IMR-90 (cell line): ENCODE measurements around the gene ZDHHC19. TPM values are rescaled to one million over a fixed set of nuclear protein-coding genes. Genes with fewer than 3 reads are reported as not detected.

Experiments
- ATAC-seq: fragments of 200-7000 bp; cut with Tn5 transposase; 2 replicates; pipeline ENCODE4 v1.9.1; 2020; ENCODE audit warnings: low read depth, mild to moderate bottlenecking, moderate library complexity
- BruUV-seq: library from RNA; stranded (reverse); fragments of 400-500 nt; replicated peaks from 2 replicates; lab custom pipeline; 2021; lab: Mats Ljungman, UMichigan
- CTCF ChIA-PET: fragments of 300-600 bp; formaldehyde crosslinking; extraction: SDS; loops from one replicate; lab custom pipeline; 2021; ENCODE audit warnings: antibody characterized with exemption; lab: Yijun Ruan, JAX
- POLR2A ChIA-PET: fragments of 300-600 bp; sonication (Branson Sonifier 250); formaldehyde crosslinking; loops from one replicate; lab custom pipeline; 2022; ENCODE audit warnings: antibody characterized with exemption; ENCODE audit not compliant: unreplicated experiment; lab: Charles Lee
- DNase-seq: peaks from one replicate; pipeline ENCODE4 v3.0.0; 2013
- H2AFZ ChIP-seq: replicated peaks from 2 replicates; pipeline ENCODE3; 2013; ENCODE audit warnings: low read length, mild to moderate bottlenecking; ENCODE audit not compliant: poor library complexity
- H2AK5ac ChIP-seq: 2 replicates; pipeline ENCODE4 v1.6.1; 2013; ENCODE audit warnings: low read depth, low read length, inconsistent platforms
- H2AK9ac ChIP-seq: replicated peaks from 2 replicates; pipeline ENCODE3; 2013; ENCODE audit warnings: mild to moderate bottlenecking, low read depth, low read length, moderate library complexity; ENCODE audit not compliant: poor library complexity
- H2BK120ac ChIP-seq: 2 replicates; pipeline ENCODE4 v1.6.1; 2013; ENCODE audit warnings: low read depth, low read length, inconsistent platforms
- H2BK15ac ChIP-seq: 3 replicates; pipeline ENCODE4 v1.6.1; 2013; ENCODE audit warnings: low read depth, low read length, inconsistent platforms
- H2BK20ac ChIP-seq: 2 replicates; pipeline ENCODE4 v1.6.1; 2013; ENCODE audit warnings: low read depth, mild to moderate bottlenecking, inconsistent platforms, low read length, moderate library complexity
- H2BK5ac ChIP-seq: 2 replicates; pipeline ENCODE4 v1.6.1; 2013; ENCODE audit warnings: mild to moderate bottlenecking, low read depth, low read length, inconsistent platforms; ENCODE audit not compliant: poor library complexity, severe bottlenecking
- H3K14ac ChIP-seq: replicated peaks from 2 replicates; pipeline ENCODE4 v1.6.1; 2013; ENCODE audit warnings: low read depth, low read length, inconsistent platforms
- H3K18ac ChIP-seq: 2 replicates; pipeline ENCODE4 v1.6.1; 2013; ENCODE audit warnings: low read depth, low read length, control low read depth
- H3K23ac ChIP-seq: 2 replicates; pipeline ENCODE4 v1.6.1; 2013; ENCODE audit warnings: low read depth, low read length, inconsistent platforms
- H3K27ac ChIP-seq: 2 replicates; pipeline ENCODE4 v1.5.1; 2013; ENCODE audit warnings: mild to moderate bottlenecking, control low read depth, low read length; ENCODE audit not compliant: insufficient read depth
- H3K27me3 ChIP-seq: 2 replicates; pipeline ENCODE4 v1.6.1; 2013; ENCODE audit warnings: low read length; ENCODE audit not compliant: control insufficient read depth, insufficient read depth
- H3K36me3 ChIP-seq: 2 replicates; pipeline ENCODE4 v1.6.1; 2013; ENCODE audit warnings: low read length, mixed read lengths; ENCODE audit not compliant: control insufficient read depth, insufficient read depth
- H3K4ac ChIP-seq: 2 replicates; pipeline ENCODE4 v1.6.1; 2013; ENCODE audit warnings: low read depth, low read length, inconsistent platforms
- H3K4me1 ChIP-seq: 2 replicates; pipeline ENCODE4 v1.6.1; 2013; ENCODE audit warnings: low read length, mixed read lengths; ENCODE audit not compliant: control insufficient read depth, insufficient read depth
- H3K4me2 ChIP-seq: 2 replicates; pipeline ENCODE4 v1.6.1; 2013; ENCODE audit warnings: low read depth, mild to moderate bottlenecking, control low read depth, low read length, moderate library complexity
- H3K4me3 ChIP-seq: 2 replicates; pipeline ENCODE4 v1.5.1; 2013; ENCODE audit warnings: low read depth, mild to moderate bottlenecking, control low read depth, low read length, moderate library complexity; ENCODE audit not compliant: insufficient read depth
- H3K56ac ChIP-seq: 2 replicates; pipeline ENCODE4 v1.6.1; 2013; ENCODE audit warnings: low read length, inconsistent platforms; ENCODE audit not compliant: insufficient read depth; ENCODE audit errors: extremely low read depth
- H3K79me1 ChIP-seq, 2 experiments: 2 replicates each; pipeline ENCODE4 v1.6.1; 2013; ENCODE audit warnings: low read length in 2 of 2, inconsistent platforms in 1 of 2, low read depth in 1 of 2
- H3K9ac ChIP-seq: 2 replicates; pipeline ENCODE4 v1.6.1; 2013; ENCODE audit warnings: low read depth, low read length, control low read depth
- H3K9me1 ChIP-seq: 2 replicates; pipeline ENCODE4 v1.6.1; 2013; ENCODE audit warnings: low read length, inconsistent platforms; ENCODE audit not compliant: insufficient read depth
- H3K9me3 ChIP-seq: 2 replicates; pipeline ENCODE4 v1.6.1; 2013; ENCODE audit warnings: low read length; ENCODE audit not compliant: control insufficient read depth, insufficient read depth
- H4K20me1 ChIP-seq: 2 replicates; pipeline ENCODE4 v1.6.1; 2013; ENCODE audit warnings: low read length, inconsistent platforms; ENCODE audit not compliant: insufficient read depth
- H4K5ac ChIP-seq: 2 replicates; pipeline ENCODE4 v1.6.1; 2013; ENCODE audit warnings: mild to moderate bottlenecking, low read depth, low read length, control low read depth
- H4K8ac ChIP-seq, 2 experiments: 2 replicates each; pipeline ENCODE4 v1.6.1; 2013; ENCODE audit warnings: low read depth in 2 of 2, low read length in 2 of 2, control low read depth in 1 of 2, inconsistent platforms in 1 of 2
- H4K91ac ChIP-seq: 2 replicates; pipeline ENCODE4 v1.6.1; 2013; ENCODE audit warnings: low read depth, low read length, inconsistent platforms; ENCODE audit not compliant: insufficient read depth
- RCOR1 ChIP-seq: IDR thresholded peaks from 2 replicates; pipeline ENCODE4 v1.6.1; 2012; ENCODE audit warnings: mild to moderate bottlenecking, low read length, improper control_type of control experiment; ENCODE audit not compliant: insufficient replicate concordance
- WGBS, 2 experiments: methylation state at CpG; one replicate each; pipeline versions ENCODE4 v1.1.5 to v1.1.7; 2013; ENCODE audit warnings: missing lambda C conversion rate in 2 of 2; ENCODE audit not compliant: insufficient read length in 1 of 2; ENCODE audit errors: extremely low coverage in 2 of 2; 5-methylcytosine and 5-hydroxymethylcytosine counted together
- dilution Hi-C: fragments of 300-500 bp; cut with HindIII; formaldehyde crosslinking; loops from one replicate; pipeline ENCODE4 v1.14.3; 2018; ENCODE audit warnings: low sequenced_read_pairs; ENCODE audit not compliant: unreplicated experiment
- in situ Hi-C: fragments of 300-500 bp; cut with MboI; formaldehyde crosslinking; loops from 3 replicates; pipeline ENCODE4 v1.14.3; 2019; ENCODE audit warnings: low sequenced_read_pairs, inconsistent platforms, mixed read lengths
- intact Hi-C: fragments of 100-400 bp; cut with micrococcal nuclease; formaldehyde crosslinking; loops from 2 replicates; pipeline ENCODE4 v1.10.0; 2022
- microRNA-seq, 2 experiments: library from miRNA; stranded (forward) in 1 of 2; unstranded in 1 of 2; fragments of 10-50 nt in 1 of 2; fragments of <30 nt in 1 of 2; gene quantifications in 1 of 2; microRNA quantifications in 1 of 2; one replicate each; pipeline versions ENCODE3 to v1.1.0; 2013 to 2020; ENCODE audit not compliant: insufficient read depth in 1 of 2, insufficient read length in 1 of 2, unreplicated experiment in 1 of 2
- polyA plus RNA-seq, 3 experiments: library from polyadenylated mRNA; depleted of rRNA; stranded (reverse); fragments of >200 nt; gene quantifications; 2 replicates each; pipeline ENCODE4 v1.2.3, GENCODE V29; 2012; ENCODE audit warnings: low replicate concordance in 1 of 3
- small RNA-seq, 5 experiments: library from RNA; depleted of rRNA; stranded (forward); fragments of <200 nt; gene quantifications; one replicate each; pipeline ENCODE3, GENCODE V24; 2012
- total RNA-seq: library from RNA; depleted of rRNA; stranded (reverse); fragments of >200 nt; gene quantifications from 2 replicates; pipeline ENCODE4 v1.2.3, GENCODE V29; 2012; rRNA removed

ZDHHC19 gene
- total and polyA plus RNA-seq, 2 of the 4 experiments (the other 2 are of a cell fraction), result 0.09 TPM; not detected in 1

DNA sequence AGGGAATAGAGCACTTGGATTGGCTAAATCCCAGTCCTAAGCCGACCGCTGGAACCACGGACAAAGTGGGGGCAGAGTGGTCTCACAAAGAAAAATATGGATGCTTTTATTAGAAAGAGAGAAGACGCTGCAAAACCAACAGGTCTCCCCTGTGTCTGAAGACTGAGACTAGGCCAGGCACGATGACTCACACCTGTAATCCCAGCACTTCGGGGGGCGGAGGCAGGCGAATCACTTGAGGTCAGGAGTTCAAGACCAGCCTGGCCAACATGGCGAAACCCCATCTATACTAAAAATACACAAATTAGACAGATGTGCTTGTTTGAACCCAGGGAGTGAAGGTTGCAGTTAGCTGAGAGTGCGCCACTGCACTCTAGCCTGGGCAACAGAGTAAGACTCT is 61.8 kb downstream of the ZDHHC19 start:
- TF ChIP-seq RCOR1, result no peak
- in situ Hi-C loops (no loop called here), intact Hi-C loops (no loop called here), dilution Hi-C loops (no loop called here)
- no peaks in the 10 kb centered on the region for H3K27me3 ChIP-seq
- H3K56ac ChIP-seq, result no peak overlapping the region
- no peak overlapping the region for H2BK15ac ChIP-seq
- H2AK5ac ChIP-seq, result peak overlapping the region; percentile 39; the same call in 1 of the 2 replicates
- ChIA-PET POLR2A (no interaction called here), CTCF (no interaction called here)
- H2AK9ac ChIP-seq, result no peak overlapping the region
- H3K9me3 ChIP-seq, result peaks cover 8% of the 10 kb centered on the region
- H3K18ac ChIP-seq, result no peak overlapping the region
- H2BK120ac ChIP-seq, result no peak overlapping the region
- DNase-seq (peak; percentile 36), ATAC-seq (no peak)
- no peak overlapping the region for H2BK20ac ChIP-seq
- no TSS peak for BruUV-seq
- no CpG with 5 or more reads among the region's 10 CpGs for WGBS, 2 experiments
- H3K23ac ChIP-seq, result no peak overlapping the region
- no peaks in the 10 kb centered on the region for H3K79me1 ChIP-seq
- no peak overlapping the region for H3K4me3 ChIP-seq
- no peak overlapping the region for H2AFZ ChIP-seq
- no peak overlapping the region for H4K8ac ChIP-seq
- no peak overlapping the region for H4K91ac ChIP-seq
- no peaks in the 10 kb centered on the region for H4K20me1 ChIP-seq
- H3K36me3 ChIP-seq, result no peaks in the 10 kb centered on the region
- no peak overlapping the region for H2BK5ac ChIP-seq
- H3K27ac ChIP-seq, result no peak overlapping the region
- H3K9me1 ChIP-seq, result no peaks in the 10 kb centered on the region
- H3K9ac ChIP-seq, result no peak overlapping the region
- H3K14ac ChIP-seq, result no peak overlapping the region
- peaks cover 2% of the 10 kb centered on the region; the same call in 1 of the 2 replicates for H3K4me1 ChIP-seq
- no peak overlapping the region for H3K4ac ChIP-seq
- no peak overlapping the region for H4K5ac ChIP-seq
- H3K4me2 ChIP-seq, result no peak overlapping the region

Small RNA genes within 50 kb of the gene (microRNA-seq; reads per million reads assigned to microRNA genes)
- gene RF00019 (ENCODE audit: insufficient read depth, insufficient read length), result not detected

Small RNA genes within 50 kb of the gene (small RNA-seq; reads per million reads assigned to genes)
- gene RF00019, result 0 reads per million in 5 experiments

Other genes starting within 250 kb of the ZDHHC19 start
- 156 and 207 TPM in 2 replicates for gene TFRC, start 129.3 kb downstream of the ZDHHC19 start, total RNA-seq
- 57.1 and 78.6 TPM in 2 replicates for gene TFRC, start 129.3 kb downstream of the ZDHHC19 start, polyA plus RNA-seq (2012; rRNA removed)
- not detected in 2 replicates for gene SLC51A, start 5.1 kb upstream of the ZDHHC19 start, total RNA-seq
- not detected in 2 replicates for gene SLC51A, start 5.1 kb upstream of the ZDHHC19 start, polyA plus RNA-seq (2012; rRNA removed)
- gene PCYT1A, start 76.3 kb upstream of the ZDHHC19 start, total RNA-seq, result 124 and 127 TPM in 2 replicates
- 56.5 and 62.8 TPM in 2 replicates for gene PCYT1A, start 76.3 kb upstream of the ZDHHC19 start, polyA plus RNA-seq (2012; rRNA removed)
- 2.2 and 4.2 TPM in 2 replicates for gene DYNLT2B, start 106.8 kb upstream of the ZDHHC19 start, total RNA-seq
- 6.0 and 8.3 TPM in 2 replicates for gene DYNLT2B, start 106.8 kb upstream of the ZDHHC19 start, polyA plus RNA-seq (2012; rRNA removed)
- gene TM4SF19, start 127.0 kb upstream of the ZDHHC19 start, total RNA-seq, result not detected in 2 replicates
- gene TM4SF19, start 127.0 kb upstream of the ZDHHC19 start, polyA plus RNA-seq (2012; rRNA removed), result not detected in 2 replicates
- 16.1 and 18.9 TPM in 2 replicates for gene UBXN7, start 221.0 kb upstream of the ZDHHC19 start, total RNA-seq
- 8.3 and 8.6 TPM in 2 replicates for gene UBXN7, start 221.0 kb upstream of the ZDHHC19 start, polyA plus RNA-seq (2012; rRNA removed)